ENCODE results near the gene COA3.

COA3 gene

GRCh38 chr17:42814633-42815399 lies 16.3 kb upstream of the COA3 start:
- no peak for FAIRE-seq
- no peak for DNase-seq (ENCODE audit: insufficient read length, low spot score)
- no peak for TF ChIP-seq CTCF (IDR thresholded peaks at IDR 0.05; ENCODE audit: insufficient read depth, missing control alignments)

GRCh38 chr17:42809250-42809649 lies 10.7 kb upstream of the COA3 start:
- no peak for FAIRE-seq
- DNase-seq (ENCODE audit: insufficient read length, low spot score), result no peak
- TF ChIP-seq CTCF (IDR thresholded peaks at IDR 0.05; ENCODE audit: insufficient read depth, missing control alignments), result no peak

- FAIRE-seq, result no peak
- TF ChIP-seq CTCF (IDR thresholded peaks at IDR 0.05; ENCODE audit: insufficient read depth, missing control alignments), result no peak
- DNase-seq (ENCODE audit: insufficient read length, low spot score), result no peak
Observed at GRCh38 chr17:42806249-42806648, 7.7 kb upstream of the COA3 start.

GRCh38 chr17:42804918-42805367 lies 6.4 kb upstream of the COA3 start:
- TF ChIP-seq CTCF (IDR thresholded peaks at IDR 0.05; ENCODE audit: insufficient read depth, missing control alignments), result no peak
- no peak for FAIRE-seq
- DNase-seq (ENCODE audit: insufficient read length, low spot score), result no peak

GRCh38 chr17:42803074-42803883 lies 4.8 kb upstream of the COA3 start:
- DNase-seq (ENCODE audit: insufficient read length, low spot score) (no peak), FAIRE-seq (no peak)
- TF ChIP-seq CTCF (IDR thresholded peaks at IDR 0.05; ENCODE audit: insufficient read depth, missing control alignments), result no peak

GRCh38 chr17:42798011-42798382 lies 507 bp downstream of the COA3 start:
- DNase-seq (ENCODE audit: insufficient read length, low spot score), result no peak
- FAIRE-seq, result no peak
- no peak for TF ChIP-seq CTCF (IDR thresholded peaks at IDR 0.05; ENCODE audit: insufficient read depth, missing control alignments)
